Heart left ventricle (tissue), 16 donors: ENCODE data around the gene RBM47. TPM values are rescaled to one million over a fixed set of nuclear protein-coding genes. Genes with fewer than 3 reads are reported as not detected.

Experiments used
- ATAC-seq, 4 donors: fragments of 200-7000 bp; cut with Tn5 transposase; one replicate each; pipeline ENCODE4 v1.9.1; 2020 to 2022; ENCODE audit warnings: moderate library complexity in 4 of 4, mild to moderate bottlenecking in 3 of 4, moderate number of reproducible peaks in 1 of 4
- DNase-seq, 5 donors: peaks; one replicate each; pipeline ENCODE4 v3.0.0-alpha.2; 2020
- H3K27ac ChIP-seq, 12 donors: fragments of 200-600 bp; sonication (generic) in 4 of 12; one replicate each; pipeline versions ENCODE4 v1.5.0 to v1.8.0; 2016 to 2022; ENCODE audit warnings: mild to moderate bottlenecking in 2 of 12
- H3K27me3 ChIP-seq, 9 donors: fragments of 200-600 bp; sonication (generic) in 2 of 9; one replicate each; pipeline versions ENCODE4 v1.5.1 to v1.8.0; 2016 to 2022; ENCODE audit warnings: mild to moderate bottlenecking in 3 of 9
- H3K36me3 ChIP-seq, 9 donors: fragments of 200-600 bp; sonication (generic) in 2 of 9; one replicate each; pipeline versions ENCODE4 v1.5.0 to v1.8.0; 2018 to 2022; ENCODE audit warnings: mild to moderate bottlenecking in 2 of 9
- H3K4me1 ChIP-seq, 12 donors: fragments of 200-600 bp; sonication (generic) in 4 of 12; one replicate each; pipeline versions ENCODE4 v1.5.0 to v1.8.0; 2016 to 2022; ENCODE audit warnings: mild to moderate bottlenecking in 3 of 12
- H3K4me3 ChIP-seq, 12 donors: fragments of 200-600 bp; sonication (generic) in 4 of 12; one replicate each; pipeline versions ENCODE4 v1.5.0 to v1.8.0; 2017 to 2022; ENCODE audit warnings: mild to moderate bottlenecking in 9 of 12, moderate library complexity in 4 of 12
- H3K9me3 ChIP-seq, 12 donors: fragments of 200-600 bp; sonication (generic) in 4 of 12; one replicate each; pipeline versions ENCODE4 v1.5.0 to v1.8.0; 2016 to 2022; ENCODE audit warnings: mild to moderate bottlenecking in 1 of 12
- CTCF ChIP-seq, 12 donors: fragments of 200-600 bp; sonication (generic) in 4 of 12; IDR thresholded peaks; one replicate each; pipeline versions ENCODE4 v1.5.0 to v1.8.0; 2018 to 2022; ENCODE audit warnings: antibody characterized with exemption in 12 of 12, mild to moderate bottlenecking in 5 of 12
- POLR2A ChIP-seq, 2 donors: fragments of 450-650 bp; IDR thresholded peaks; one replicate each; pipeline ENCODE4 v1.6.1; 2017; ENCODE audit warnings: antibody characterized with exemption in 2 of 2, mild to moderate bottlenecking in 2 of 2, moderate library complexity in 2 of 2
- WGBS, 4 donors: extraction: QIAGEN DNeasy Blood & Tissue Kit in 2 of 4; methylation state at CpG; one replicate each; pipeline versions ENCODE4 v1.1.5 to v1.1.7; 2013 to 2018; 5-methylcytosine and 5-hydroxymethylcytosine counted together
- intact Hi-C, 10 donors: fragments of 100-400 bp; cut with DNase I; formaldehyde crosslinking; loops; one replicate each; pipeline versions ENCODE4 v1.11.1 to v1.14.2; 2022
- polyA plus RNA-seq, 2 donors: library from polyadenylated mRNA; stranded (reverse); fragments of 200-250 nt; gene quantifications; one replicate each; pipeline ENCODE4 v1.2.3, GENCODE V29; 2013
- total RNA-seq, 9 donors: library from RNA; depleted of rRNA in 2 of 9; stranded (reverse); fragments of >200 nt in 2 of 9; fragmentation: NEBNext Ultra II Directional in 3 of 9; extraction: Animal tissue kit (Norgen Biotek cat#: 25700) in 3 of 9; gene quantifications; one replicate each; pipeline versions ENCODE4 v1.1.0 to v1.2.4, GENCODE V29; 2016 to 2023
- donor health status: ischemic (EF 13 %, LVEDD 7.1; RV severe dilation, severe dysfunction).
- donor health status: healthy with polysubstance abuse.
- donor health status: DM: no; HTN: yes; CAD: no.
- donor health status: DM: no; HTN: no; CAD: no.
- donor health status: ischemic (EF 25% LVEDD 6.9; RV normal size, moderate dysfunction).
- donor health status: ischemic (EF 25% LVEDD 5.7; RV mildly dilated, moderate dysfunction).
- donor health status: healthy.
- donor health status: DM: yes; HTN: yes; CAD: no.
- donor health status: ischemic (EF 35%, LVEDD 5.7; RV mildly dilated, moderate dysfunction).
- donor health status: nonischemic (EF 11% LVEDD 7.7; RV severe dilation, severe dysfunction).
- donor health status: DM: yes; HTN: yes; CAD: no.
- donor health status: PGD.
- donor health status: ischemic (EF 29% LVEDD 5.4; RV normal size, mild dysfunction).
- donor health status: nonischemic (EF 23%, LVEDD 6.1; RV moderate dilation, normal function).

Gene RBM47
- total and polyA plus RNA-seq, 11 donors: 0.50 to 29.9 (median 3.5) TPM

- 79 to 92% (median 89%) methylated on average over 7 of the region's 7 CpGs for WGBS, 4 donors
- intact Hi-C loops: no loop called here
- no peaks in the 10 kb centered on the region for H3K9me3 ChIP-seq
- peaks cover 0 to 7% (median 0%) of the 10 kb centered on the region in 9 donors for H3K36me3 ChIP-seq
- ATAC-seq (no peak), DNase-seq (no peak)
- no peaks in the 10 kb centered on the region for H3K4me1 ChIP-seq
- H3K27me3 ChIP-seq: peaks cover 0 to 3% (median 0%) of the 10 kb centered on the region in 9 donors
- no peak overlapping the region for H3K4me3 ChIP-seq
- TF ChIP-seq CTCF (IDR thresholded peaks at IDR 0.05) (no peak), POLR2A (IDR thresholded peaks at IDR 0.05) (no peak)
- no peak overlapping the region for H3K27ac ChIP-seq
These were observed 167.8 kb downstream of the RBM47 start for GRCh38 chr4:40461879-40462278.

- H3K4me3 ChIP-seq: no peak overlapping the region
- H3K36me3 ChIP-seq: peaks cover 0 to 4% (median 0%) of the 10 kb centered on the region in 9 donors
- ATAC-seq: no peak
- no peaks in the 10 kb centered on the region for H3K9me3 ChIP-seq
- DNase-seq: no peak
- peaks cover 0 to 3% (median 0%) of the 10 kb centered on the region in 9 donors for H3K27me3 ChIP-seq
- intact Hi-C loops: no loop called here
- WGBS, 4 donors: 84 to 88% (median 85%) methylated on average over 4 of the region's 4 CpGs
- no peak overlapping the region for H3K27ac ChIP-seq
- H3K4me1 ChIP-seq: no peaks in the 10 kb centered on the region
- TF ChIP-seq POLR2A (IDR thresholded peaks at IDR 0.05): no peak
- TF ChIP-seq CTCF (IDR thresholded peaks at IDR 0.05): no peak
These were observed 168.6 kb downstream of the RBM47 start for GRCh38 chr4:40461062-40461461.

GRCh38 chr4:40458683-40459082 is 171.0 kb downstream of the RBM47 start:
- no peaks in the 10 kb centered on the region for H3K4me1 ChIP-seq
- no peak overlapping the region for H3K27ac ChIP-seq
- TF ChIP-seq CTCF (IDR thresholded peaks at IDR 0.05) (no peak), POLR2A (IDR thresholded peaks at IDR 0.05) (no peak)
- no peak overlapping the region for H3K4me3 ChIP-seq
- peaks cover 0 to 3% (median 0%) of the 10 kb centered on the region in 9 donors for H3K27me3 ChIP-seq
- no peak for ATAC-seq
- H3K9me3 ChIP-seq: no peaks in the 10 kb centered on the region
- H3K36me3 ChIP-seq: no peaks in the 10 kb centered on the region
- intact Hi-C loops: no loop called here
- WGBS, 4 donors: 79 to 90% (median 87%) methylated on average over 4 of the region's 4 CpGs
- no peak for DNase-seq

- Histone ChIP-seq H3K4me1 (no peaks in the 10 kb centered on the region), H3K36me3 (no peaks in the 10 kb centered on the region), H3K27me3 (peaks cover 0 to 3% (median 0%) of the 10 kb centered on the region in 9 donors), H3K27ac (no peak overlapping the region), H3K9me3 (no peaks in the 10 kb centered on the region), H3K4me3 (no peak overlapping the region)
- 86 to 95% (median 91%) methylated on average over 1 of the region's 1 CpG for WGBS, 4 donors
- ATAC-seq (no peak), DNase-seq (no peak)
- intact Hi-C loops: no loop called here
- TF ChIP-seq CTCF (IDR thresholded peaks at IDR 0.05) (no peak), POLR2A (IDR thresholded peaks at IDR 0.05) (no peak)
These were observed 171.6 kb downstream of the RBM47 start for GRCh38 chr4:40458109-40458508.
